Loucy (cell line): ENCODE data around the gene CPZ.

Experiments used
- H2AFZ ChIP-seq: fragments of 200-600 bp; sonication (generic); 2 replicates; pipeline ENCODE4 v1.6.0; 2016; ENCODE audit warnings: antibody characterized with exemption, mild to moderate bottlenecking, low read length, moderate library complexity
- H3F3A ChIP-seq: fragments of 200-600 bp; 2 replicates; pipeline ENCODE4 v1.6.0; 2016; ENCODE audit warnings: antibody characterized with exemption, low read depth, mild to moderate bottlenecking
- H3K27me3 ChIP-seq: fragments of 200-600 bp; sonication (generic); 2 replicates; pipeline ENCODE4 v1.6.1; 2014; ENCODE audit warnings: low read length, mild to moderate bottlenecking; ENCODE audit not compliant: insufficient read depth, poor library complexity, severe bottlenecking
- H3K36me3 ChIP-seq: fragments of 200-600 bp; sonication (generic); 2 replicates; pipeline ENCODE4 v1.6.1; 2016; ENCODE audit warnings: low read length; ENCODE audit not compliant: insufficient read depth
- H3K4me1 ChIP-seq: fragments of 200-600 bp; sonication (generic); 2 replicates; pipeline ENCODE4 v1.5.1; 2014; ENCODE audit warnings: low read length, mild to moderate bottlenecking; ENCODE audit not compliant: insufficient read depth, poor library complexity, severe bottlenecking
- H3K4me2 ChIP-seq: fragments of 200-600 bp; sonication (generic); 2 replicates; pipeline ENCODE4 v1.6.0; 2014; ENCODE audit warnings: antibody characterized with exemption, low read length, low read depth, mild to moderate bottlenecking; ENCODE audit not compliant: poor library complexity, severe bottlenecking
- H3K4me3 ChIP-seq: fragments of 200-600 bp; sonication (generic); 2 replicates; pipeline ENCODE4 v1.5.1; 2014; ENCODE audit warnings: low read length, mild to moderate bottlenecking, mixed read lengths; ENCODE audit not compliant: poor library complexity, severe bottlenecking
- H3K79me2 ChIP-seq: fragments of 200-600 bp; sonication (generic); 2 replicates; pipeline ENCODE4 v1.6.1; 2014; ENCODE audit warnings: low read length; ENCODE audit not compliant: insufficient read depth
- H3K9ac ChIP-seq: fragments of 200-600 bp; sonication (generic); 2 replicates; pipeline ENCODE4 v1.6.0; 2014; ENCODE audit warnings: mild to moderate bottlenecking, low read depth, low read length, moderate library complexity; ENCODE audit not compliant: poor library complexity, severe bottlenecking
- H3K9me2 ChIP-seq: fragments of 200-600 bp; sonication (generic); replicated peaks from 2 replicates; pipeline ENCODE4 v1.6.1; 2016; ENCODE audit warnings: low read depth, low read length, mixed read lengths
- H3K9me3 ChIP-seq: fragments of 200-600 bp; sonication (generic); 2 replicates; pipeline ENCODE4 v1.6.1; 2014; ENCODE audit warnings: mild to moderate bottlenecking, antibody characterized with exemption, low read length, low read depth; ENCODE audit not compliant: insufficient read depth
- H4K20me1 ChIP-seq: fragments of 200-600 bp; sonication (generic); 2 replicates; pipeline ENCODE4 v1.6.0; 2014; ENCODE audit warnings: antibody characterized with exemption, low read length, mild to moderate bottlenecking; ENCODE audit not compliant: insufficient read depth, poor library complexity, severe bottlenecking
- CTCF ChIP-seq: fragments of 200-600 bp; sonication (generic); conservative IDR thresholded peaks from 2 replicates; pipeline ENCODE4 v1.5.1; 2014; ENCODE audit warnings: mild to moderate bottlenecking, antibody characterized with exemption, low read length
- EZH2phosphoT487 ChIP-seq: fragments of 200-600 bp; IDR thresholded peaks from 2 replicates; pipeline ENCODE4 v1.6.1; 2018; ENCODE audit warnings: antibody characterized with exemption, mild to moderate bottlenecking, moderate library complexity, borderline replicate concordance

The CPZ gene

GRCh38 chr4:8606966-8607365 is 14.4 kb downstream of the CPZ start:
- H3K9me2 ChIP-seq, result no peaks in the 10 kb centered on the region
- H3K27me3 ChIP-seq, result no peaks in the 10 kb centered on the region
- H3K4me2 ChIP-seq, result no peak overlapping the region
- H3K36me3 ChIP-seq, result no peaks in the 10 kb centered on the region
- TF ChIP-seq EZH2phosphoT487, result no peak
- TF ChIP-seq CTCF, result no peak
- H3K9me3 ChIP-seq, result no peaks in the 10 kb centered on the region; the same call in 1 of the 2 replicates
- no peaks in the 10 kb centered on the region for H3K4me1 ChIP-seq
- H3K4me3 ChIP-seq, result no peak overlapping the region
- H2AFZ ChIP-seq, result no peak overlapping the region
- no peaks in the 10 kb centered on the region for H4K20me1 ChIP-seq
- H3K9ac ChIP-seq, result no peak overlapping the region
- no peaks in the 10 kb centered on the region for H3F3A ChIP-seq
- H3K79me2 ChIP-seq, result no peaks in the 10 kb centered on the region

GRCh38 chr4:8607603-8608481 is 15.3 kb downstream of the CPZ start:
- Histone ChIP-seq H3K4me2 (no peak overlapping the region), H3K4me3 (no peak overlapping the region), H3K36me3 (no peaks in the 10 kb centered on the region), H3K27me3 (no peaks in the 10 kb centered on the region), H3K9me3 (no peaks in the 10 kb centered on the region), H3F3A (no peaks in the 10 kb centered on the region), H3K79me2 (no peaks in the 10 kb centered on the region), H3K4me1 (no peaks in the 10 kb centered on the region), H2AFZ (no peak overlapping the region), H3K9ac (no peak overlapping the region), H4K20me1 (no peaks in the 10 kb centered on the region), H3K9me2 (no peaks in the 10 kb centered on the region)
- TF ChIP-seq CTCF, result peak; percentile 70
- no peak for TF ChIP-seq EZH2phosphoT487

GRCh38 chr4:8608714-8609391 is 16.3 kb downstream of the CPZ start:
- no peaks in the 10 kb centered on the region for H4K20me1 ChIP-seq
- no peaks in the 10 kb centered on the region for H3K27me3 ChIP-seq
- no peaks in the 10 kb centered on the region for H3K4me1 ChIP-seq
- H3K4me3 ChIP-seq, result no peak overlapping the region
- no peak overlapping the region for H2AFZ ChIP-seq
- TF ChIP-seq EZH2phosphoT487 (no peak), CTCF (no peak)
- H3K79me2 ChIP-seq, result no peaks in the 10 kb centered on the region
- H3K9me2 ChIP-seq, result no peaks in the 10 kb centered on the region
- H3K4me2 ChIP-seq, result no peak overlapping the region
- no peaks in the 10 kb centered on the region for H3K9me3 ChIP-seq
- no peak overlapping the region for H3K9ac ChIP-seq
- H3K36me3 ChIP-seq, result no peaks in the 10 kb centered on the region
- no peaks in the 10 kb centered on the region for H3F3A ChIP-seq
